GM13977 (cell line): ENCODE data around the gene MOGAT3.

Source experiments
- DNase-seq: peaks from one replicate; pipeline ENCODE4 v3.0.0; 2012; ENCODE audit warnings: low spot score
- CTCF ChIP-seq: IDR thresholded peaks from 2 replicates; pipeline ENCODE4 v1.5.1; 2012; ENCODE audit warnings: mild to moderate bottlenecking, control low read depth; ENCODE audit not compliant: insufficient read depth; ENCODE audit errors: extremely low read depth, missing control alignments
- in situ Hi-C: fragments of 300-500 bp; cut with MboI; formaldehyde crosslinking; loops from one replicate; pipeline ENCODE4 v1.12.0; 2022; ENCODE audit warnings: low sequenced_read_pairs, low pct_unique_long_range_greater_than_20kb, mixed read lengths, inconsistent platforms; ENCODE audit not compliant: unreplicated experiment

Gene MOGAT3

GRCh38 chr7:101167645-101168411 lies 33.0 kb downstream of the MOGAT3 start:
- in situ Hi-C loops = no loop called here
- DNase-seq = no peak
- TF ChIP-seq CTCF = no peak

DNA sequence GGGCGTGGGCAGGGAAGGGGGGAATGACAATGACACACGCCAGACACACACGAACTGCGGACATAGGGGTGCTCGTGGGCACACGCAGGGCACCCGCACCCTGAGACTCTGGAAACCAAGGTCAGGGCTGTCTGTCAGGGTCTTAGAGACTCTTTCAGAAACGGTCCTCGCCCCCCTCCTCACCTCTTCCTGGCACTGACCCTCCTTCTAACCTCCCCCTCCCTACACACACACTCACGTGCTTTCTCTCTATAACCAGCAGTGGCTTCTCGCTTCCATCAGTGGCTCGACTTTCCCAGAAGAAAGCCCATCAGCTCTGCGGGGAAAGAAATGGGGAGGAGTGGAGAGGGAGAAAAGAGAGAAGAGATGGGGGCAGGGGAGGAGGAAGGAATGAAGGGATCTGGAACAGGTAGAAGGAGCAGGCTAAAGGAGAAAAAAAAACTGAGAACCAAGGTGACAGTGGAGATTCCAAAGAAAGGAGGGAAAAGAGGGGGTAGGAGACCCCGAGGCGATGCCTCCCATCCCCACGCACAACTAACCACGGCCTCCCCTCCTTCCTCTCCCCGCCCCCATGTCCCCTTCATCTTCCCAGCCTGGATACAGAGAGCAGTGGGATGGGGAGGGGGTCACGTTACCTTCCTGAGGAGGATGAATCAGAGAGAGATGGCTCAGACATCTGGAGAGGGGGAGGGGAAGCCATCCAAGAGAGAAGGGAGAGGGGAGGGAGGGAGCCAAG lies 33.8 kb downstream of the MOGAT3 start:
- TF ChIP-seq CTCF = no peak
- DNase-seq = no peak
- in situ Hi-C loops = no loop called here

GRCh38 chr7:101166648-101166908 lies 34.3 kb downstream of the MOGAT3 start:
- in situ Hi-C loops = no loop called here
- no peak for DNase-seq
- no peak for TF ChIP-seq CTCF

- no peak for TF ChIP-seq CTCF
- no peak for DNase-seq
- in situ Hi-C loops = no loop called here
Observed at GRCh38 chr7:101165958-101166647, 34.7 kb downstream of the MOGAT3 start.

GRCh38 chr7:101165075-101165957 lies 35.5 kb downstream of the MOGAT3 start, which contains the start of gene VGF:
VGF (minus strand) TSS chr7:101165569; CDS start chr7:101164843, 726 bp downstream.
- in situ Hi-C loops = no loop called here
- no peak for TF ChIP-seq CTCF
- DNase-seq = peak; percentile 98
